Measurements from ENCODE around the gene HIGD1B.

DNA sequence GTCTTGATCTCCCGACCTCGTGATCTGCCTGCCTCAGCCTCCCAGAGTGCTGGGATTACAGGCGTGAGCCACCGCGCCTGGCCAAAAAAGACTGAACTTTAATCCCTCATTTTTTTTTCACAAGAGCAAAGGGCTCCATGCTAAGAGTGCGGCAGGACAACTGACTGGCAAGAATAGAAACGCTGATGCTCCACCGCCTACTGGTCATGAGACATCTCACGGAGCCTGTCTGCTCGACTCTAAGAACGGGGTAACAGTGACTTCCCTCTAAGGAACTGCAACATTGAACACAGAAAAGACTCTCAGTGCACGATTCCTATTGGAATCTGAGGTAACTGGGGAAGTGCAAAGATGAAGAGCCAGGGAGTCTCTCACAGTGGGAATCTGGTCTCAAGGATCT is 23.9 kb downstream of the HIGD1B start:
- TF ChIP-seq EGR1 (IDR thresholded peaks at IDR 0.05) (no peak), EP300 (IDR thresholded peaks at IDR 0.05; ENCODE audit: borderline replicate concordance) (no peak), RAD21 (IDR thresholded peaks at IDR 0.05; ENCODE audit: low read depth) (no peak)
